Neutrophil (primary cell): ENCODE measurements around the gene AMOTL1.
"Not testable (repeated sequence)": the region's sequence is repeated elsewhere in the genome, so short reads cannot be mapped to it uniquely, and the experiment has no call there.

Experiments used
- H3K27ac ChIP-seq: fragments of 200-600 bp; sonication (generic); 2 replicates; pipeline ENCODE4 v1.5.1; 2016; ENCODE audit warnings: mild to moderate bottlenecking, moderate library complexity
- H3K27me3 ChIP-seq: fragments of 200-600 bp; sonication (generic); 2 replicates; pipeline ENCODE4 v1.6.0; 2016; ENCODE audit warnings: mild to moderate bottlenecking
- H3K36me3 ChIP-seq: fragments of 200-600 bp; sonication (generic); 2 replicates; pipeline ENCODE4 v1.5.1; 2017
- H3K4me1 ChIP-seq, 2 experiments: fragments of 200-600 bp in 1 of 2; sonication (generic) in 1 of 2; 1 replicate in 1 of 2; 2 replicates in 1 of 2; pipeline versions ENCODE4 v1.5.1 to v1.6.1; 2013 to 2016; ENCODE audit warnings: low read depth in 1 of 2, low read length in 1 of 2, mild to moderate bottlenecking in 1 of 2, moderate library complexity in 1 of 2; ENCODE audit not compliant: control insufficient read depth in 1 of 2, insufficient read depth in 1 of 2
- H3K4me3 ChIP-seq, 2 experiments: fragments of 200-600 bp in 1 of 2; sonication (generic) in 1 of 2; 1 replicate in 1 of 2; 2 replicates in 1 of 2; pipeline ENCODE4 v1.5.1; 2013 to 2016; ENCODE audit warnings: low read depth in 1 of 2, low read length in 1 of 2, mild to moderate bottlenecking in 1 of 2, moderate library complexity in 1 of 2
- H3K9me3 ChIP-seq: fragments of 200-600 bp; sonication (generic); 2 replicates; pipeline ENCODE4 v1.5.1; 2016
- CTCF ChIP-seq: fragments of 200-600 bp; sonication (generic); IDR thresholded peaks from 2 replicates; pipeline ENCODE4 v1.5.1; 2016; ENCODE audit warnings: antibody characterized with exemption

The AMOTL1 gene

GRCh38 chr11:94806014-94806413 is 37.9 kb downstream of the AMOTL1 start:
- Histone ChIP-seq H3K4me1 (no peaks in the 10 kb centered on the region), H3K27ac (no peak overlapping the region), H3K9me3 (no peaks in the 10 kb centered on the region), H3K36me3 (no peaks in the 10 kb centered on the region), H3K4me3 (no peak overlapping the region), H3K27me3 (no peaks in the 10 kb centered on the region)
- TF ChIP-seq CTCF: no peak

GRCh38 chr11:94806419-94806818 is 38.3 kb downstream of the AMOTL1 start:
- Histone ChIP-seq H3K4me3 (no peak overlapping the region), H3K9me3 (no peaks in the 10 kb centered on the region), H3K27me3 (no peaks in the 10 kb centered on the region), H3K4me1 (no peaks in the 10 kb centered on the region), H3K36me3 (no peaks in the 10 kb centered on the region), H3K27ac (no peak overlapping the region)
- TF ChIP-seq CTCF: no peak

DNA sequence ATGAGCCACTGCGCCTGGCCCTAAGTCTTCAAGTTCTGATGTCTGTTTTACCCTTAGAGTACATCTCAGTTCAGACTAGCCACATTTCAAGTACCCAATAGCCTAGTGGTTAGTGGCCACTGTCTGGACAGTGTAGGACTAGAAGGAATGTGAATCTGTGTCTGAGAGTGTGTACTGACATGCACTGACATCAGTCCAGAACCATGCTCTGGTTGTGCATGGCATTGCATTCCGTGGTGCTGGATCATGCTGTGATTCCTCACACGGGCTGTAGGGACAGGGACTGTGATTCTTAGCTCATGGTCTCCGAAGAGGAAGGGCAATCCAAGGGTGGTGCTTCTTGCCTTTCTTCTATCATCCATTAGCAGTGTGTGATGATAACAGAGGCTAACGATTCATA is 41.1 kb downstream of the AMOTL1 start:
- Histone ChIP-seq H3K9me3 (no peaks in the 10 kb centered on the region), H3K4me3 (no peak overlapping the region)

GRCh38 chr11:94812724-94813720 is 44.9 kb downstream of the AMOTL1 start:
- H3K4me3 ChIP-seq, H3K4me1 ChIP-seq, H3K9me3 ChIP-seq, H3K27ac ChIP-seq, H3K27me3 ChIP-seq, H3K36me3 ChIP-seq: not testable (repeated sequence)

More for the DNA sequence above, 41.1 kb downstream of the AMOTL1 start:
- Histone ChIP-seq H3K4me1 (no peaks in the 10 kb centered on the region), H3K36me3 (no peaks in the 10 kb centered on the region), H3K27ac (no peak overlapping the region), H3K27me3 (no peaks in the 10 kb centered on the region)
- no peak for TF ChIP-seq CTCF

GRCh38 chr11:94814272-94814976 is 46.3 kb downstream of the AMOTL1 start:
- Histone ChIP-seq H3K27me3 (no peaks in the 10 kb centered on the region), H3K36me3 (no peaks in the 10 kb centered on the region), H3K4me3 (no peak overlapping the region), H3K27ac (no peak overlapping the region), H3K9me3 (no peaks in the 10 kb centered on the region), H3K4me1 (no peaks in the 10 kb centered on the region)
- TF ChIP-seq CTCF: no peak
